ENCODE results near the gene TLCD3B. TPM values are rescaled to one million over a fixed set of nuclear protein-coding genes. Genes with fewer than 3 reads are reported as not detected.
"Not testable (repeated sequence)": the region's sequence is repeated elsewhere in the genome, so short reads cannot be mapped to it uniquely, and the experiment has no call there.

Gene TLCD3B
- polyA plus RNA-seq, 3 donors, result 0.10 TPM; not detected in 2

GRCh38 chr16:30031477-30031918, 427 bp upstream of the TLCD3B start:
- H3K27ac ChIP-seq (ENCODE audit: low read depth, low read length), result no peak overlapping the region
- 14 to 23% (median 16%) methylated on average over 11 of the region's 11 CpGs for WGBS, 3 donors

GRCh38 chr16:30030011-30030685, 923 bp downstream of the TLCD3B start:
- 18 to 29% (median 27%) methylated on average over 23 of the region's 23 CpGs for WGBS, 3 donors
- H3K27ac ChIP-seq (ENCODE audit: low read depth, low read length), result no peak overlapping the region

- WGBS, 3 donors, result 14 to 21% (median 17%) methylated on average over 16 to 18 of the region's 18 CpGs
- H3K27ac ChIP-seq (ENCODE audit: low read depth, low read length), result no peak overlapping the region
Observed at GRCh38 chr16:30028438-30029076, 2.5 kb downstream of the TLCD3B start.

GRCh38 chr16:30027588-30028437, 3.3 kb downstream of the TLCD3B start:
- WGBS, 3 donors, result 33 to 42% (median 40%) methylated on average over 12 to 13 of the region's 13 CpGs
- no peak overlapping the region for H3K27ac ChIP-seq (ENCODE audit: low read depth, low read length)

GRCh38 chr16:30026449-30026848, 4.6 kb downstream of the TLCD3B start:
- WGBS, 3 donors, result 88 to 92% (median 91%) methylated on average over 17 to 18 of the region's 18 CpGs
- no peak overlapping the region for H3K27ac ChIP-seq (ENCODE audit: low read depth, low read length)

GRCh38 chr16:30025574-30025973, 5.5 kb downstream of the TLCD3B start:
- WGBS, 3 donors, result 52 to 72% (median 59%) methylated on average over 7 of the region's 7 CpGs
- H3K27ac ChIP-seq (ENCODE audit: low read depth, low read length), result no peak overlapping the region

GRCh38 chr16:30025156-30025555, 5.9 kb downstream of the TLCD3B start:
- H3K27ac ChIP-seq (ENCODE audit: low read depth, low read length), result no peak overlapping the region
- 58 to 70% (median 66%) methylated on average over 16 to 20 of the region's 20 CpGs for WGBS, 3 donors

- H3K27ac ChIP-seq (ENCODE audit: low read depth, low read length), result no peak overlapping the region
- 65 to 85% (median 73%) methylated on average over 15 to 16 of the region's 16 CpGs for WGBS, 3 donors
Observed at GRCh38 chr16:30024451-30024850, 6.6 kb downstream of the TLCD3B start.

- no peak overlapping the region for H3K27ac ChIP-seq (ENCODE audit: low read depth, low read length)
- WGBS, 3 donors, result 75 to 88% (median 85%) methylated on average over 11 of the region's 11 CpGs
Observed at GRCh38 chr16:30023586-30023985, 7.5 kb downstream of the TLCD3B start.

GRCh38 chr16:30022887-30023286, 8.2 kb downstream of the TLCD3B start, which contains the start of gene C16orf92:
Gene C16orf92, plus strand, starts transcription at chr16:30023198. Its CDS starts 143 bp downstream, at chr16:30023341.
- WGBS, 3 donors, result 79 to 83% (median 79%) methylated on average over 6 of the region's 6 CpGs
- H3K27ac ChIP-seq (ENCODE audit: low read depth, low read length), result no peak within 1 kb of the TSS

- 58 to 81% (median 77%) methylated on average over 4 of the region's 4 CpGs for WGBS, 3 donors
- no peak overlapping the region for H3K27ac ChIP-seq (ENCODE audit: low read depth, low read length)
Observed at GRCh38 chr16:30018731-30019158, 12.3 kb downstream of the TLCD3B start.

- H3K27ac ChIP-seq (ENCODE audit: low read depth, low read length), result not testable (repeated sequence)
- WGBS, 3 donors, result 79 to 87% (median 84%) methylated on average over 4 of the region's 4 CpGs
Observed at GRCh38 chr16:30017937-30018336, 13.1 kb downstream of the TLCD3B start.

GRCh38 chr16:30017277-30017656, 13.8 kb downstream of the TLCD3B start:
- WGBS, 3 donors, result 94 to 98% (median 97%) methylated on average over 2 of the region's 2 CpGs
- no peak overlapping the region for H3K27ac ChIP-seq (ENCODE audit: low read depth, low read length)

GRCh38 chr16:30016555-30017276, 14.4 kb downstream of the TLCD3B start:
- 59 to 74% (median 72%) methylated on average over 8 of the region's 8 CpGs for WGBS, 3 donors
- H3K27ac ChIP-seq (ENCODE audit: low read depth, low read length), result no peak overlapping the region

GRCh38 chr16:30015450-30015849, 15.6 kb downstream of the TLCD3B start:
- 89 to 93% (median 89%) methylated on average over 7 of the region's 7 CpGs for WGBS, 3 donors
- not testable (repeated sequence) for H3K27ac ChIP-seq (ENCODE audit: low read depth, low read length)

GRCh38 chr16:30012598-30012997, 18.5 kb downstream of the TLCD3B start:
- WGBS, 3 donors, result 75 to 86% (median 84%) methylated on average over 14 of the region's 14 CpGs
- H3K27ac ChIP-seq (ENCODE audit: low read depth, low read length), result not testable (repeated sequence)

GRCh38 chr16:30011714-30012504, 19.2 kb downstream of the TLCD3B start:
- WGBS, 3 donors, result 18 to 23% (median 18%) methylated on average over 30 to 31 of the region's 31 CpGs
- H3K27ac ChIP-seq (ENCODE audit: low read depth, low read length), result no peak overlapping the region

Measured in adipose tissue (tissue), 3 donors.